HEK293 (cell line): ENCODE data around the gene INHBA.

Experiments
- HOXD13 ChIP-seq: sonication (generic); formaldehyde crosslinking; IDR thresholded peaks from 2 replicates; pipeline ENCODE4 v1.8.0; 2022; ENCODE audit warnings: missing genetic modification reagents, borderline replicate concordance
- INSM2 ChIP-seq: fragments of 450-650 bp; formaldehyde crosslinking; IDR thresholded peaks from 2 replicates; pipeline ENCODE4 v1.5.1; 2016; ENCODE audit warnings: missing biosample characterization, missing genetic modification characterization
- PRDM1 ChIP-seq: fragments of 450-650 bp; formaldehyde crosslinking; IDR thresholded peaks from 2 replicates; pipeline ENCODE4; 2016; ENCODE audit warnings: missing biosample characterization, missing genetic modification characterization
- SP3 ChIP-seq: fragments of 450-650 bp; formaldehyde crosslinking; IDR thresholded peaks from 2 replicates; pipeline ENCODE4 v1.5.1; 2016; ENCODE audit warnings: missing biosample characterization, missing genetic modification characterization
- YY1 ChIP-seq: fragments of 450-650 bp; formaldehyde crosslinking; IDR thresholded peaks from 2 replicates; pipeline ENCODE4 v1.5.1; 2018; ENCODE audit warnings: missing biosample characterization, missing genetic modification characterization
- ZBTB26 ChIP-seq: fragments of 450-650 bp; formaldehyde crosslinking; optimal IDR thresholded peaks from 2 replicates; pipeline ENCODE3; 2016; ENCODE audit warnings: missing biosample characterization, mild to moderate bottlenecking, missing genetic modification characterization
- ZBTB49 ChIP-seq: fragments of 450-650 bp; formaldehyde crosslinking; IDR thresholded peaks from 2 replicates; pipeline ENCODE4 v1.5.1; 2016; ENCODE audit warnings: missing biosample characterization, missing genetic modification characterization, low read depth
- ZNF112 ChIP-seq: fragments of 450-650 bp; formaldehyde crosslinking; IDR thresholded peaks from 2 replicates; pipeline ENCODE4 v1.5.0; 2017; ENCODE audit warnings: missing biosample characterization, missing genetic modification characterization
- ZNF23 ChIP-seq: fragments of 450-650 bp; formaldehyde crosslinking; IDR thresholded peaks from 2 replicates; pipeline ENCODE4 v1.5.1; 2016; ENCODE audit warnings: missing biosample characterization, missing genetic modification characterization, borderline replicate concordance
- ZNF280C ChIP-seq: fragments of 450-650 bp; formaldehyde crosslinking; IDR thresholded peaks from 2 replicates; pipeline ENCODE4 v1.5.1; 2016; ENCODE audit warnings: missing biosample characterization, missing genetic modification characterization
- ZNF335 ChIP-seq: fragments of 450-650 bp; formaldehyde crosslinking; conservative IDR thresholded peaks from 2 replicates; pipeline ENCODE4 v1.5.1; 2016; ENCODE audit warnings: missing biosample characterization, missing genetic modification characterization
- ZNF366 ChIP-seq: fragments of 450-650 bp; formaldehyde crosslinking; conservative IDR thresholded peaks from 2 replicates; pipeline ENCODE4 v1.5.1; 2016; ENCODE audit warnings: missing biosample characterization, missing genetic modification characterization
- ZNF416 ChIP-seq: fragments of 450-650 bp; formaldehyde crosslinking; IDR thresholded peaks from 2 replicates; pipeline ENCODE4 v1.5.1; 2016; ENCODE audit warnings: missing biosample characterization, missing genetic modification characterization
- ZNF423 ChIP-seq: fragments of 450-650 bp; formaldehyde crosslinking; IDR thresholded peaks from 2 replicates; pipeline ENCODE4 v1.5.1; 2016; ENCODE audit warnings: missing biosample characterization, missing genetic modification characterization
- ZNF548 ChIP-seq: fragments of 450-650 bp; formaldehyde crosslinking; IDR thresholded peaks from 2 replicates; pipeline ENCODE4 v1.5.1; 2016; ENCODE audit warnings: missing biosample characterization, missing genetic modification characterization
- ZNF571 ChIP-seq: fragments of 450-650 bp; formaldehyde crosslinking; IDR thresholded peaks from 2 replicates; pipeline ENCODE4 v1.5.0; 2017; ENCODE audit warnings: missing biosample characterization, missing genetic modification characterization
- ZNF585B ChIP-seq: fragments of 450-650 bp; formaldehyde crosslinking; IDR thresholded peaks from 2 replicates; pipeline ENCODE4 v1.5.1; 2016; ENCODE audit warnings: missing biosample characterization, missing genetic modification characterization
- ZNF626 ChIP-seq: fragments of 450-650 bp; sonication (Bioruptor Pico); formaldehyde crosslinking; IDR thresholded peaks from 2 replicates; pipeline ENCODE4 v1.5.1; 2018; ENCODE audit warnings: missing biosample characterization, missing genetic modification characterization, inconsistent platforms
- ZNF776 ChIP-seq: fragments of 450-650 bp; formaldehyde crosslinking; IDR thresholded peaks from 2 replicates; pipeline ENCODE4 v1.5.0; 2017; ENCODE audit warnings: missing biosample characterization, missing genetic modification characterization, borderline replicate concordance
- ZNF785 ChIP-seq: fragments of 450-650 bp; formaldehyde crosslinking; IDR thresholded peaks from 2 replicates; pipeline ENCODE4 v1.5.1; 2016; ENCODE audit warnings: missing biosample characterization, missing genetic modification characterization
- ZNF792 ChIP-seq: fragments of 450-650 bp; formaldehyde crosslinking; IDR thresholded peaks from 2 replicates; pipeline ENCODE4 v1.5.1; 2016; ENCODE audit warnings: missing biosample characterization, missing genetic modification characterization
- TF ChIP-seq, protein P1 (sequence below): fragments of 450-650 bp; formaldehyde crosslinking; IDR thresholded peaks from 2 replicates; pipeline ENCODE4 v1.5.1; 2017; ENCODE audit warnings: missing biosample characterization, missing genetic modification characterization
- TF ChIP-seq, protein P2 (sequence below): fragments of 450-650 bp; formaldehyde crosslinking; IDR thresholded peaks from 2 replicates; pipeline ENCODE4 v1.5.1; 2017; ENCODE audit warnings: missing biosample characterization, missing genetic modification characterization
- TF ChIP-seq, protein P3 (sequence below): fragments of 450-650 bp; formaldehyde crosslinking; IDR thresholded peaks from 2 replicates; pipeline ENCODE4 v1.5.1; 2016; ENCODE audit warnings: missing biosample characterization, missing genetic modification characterization, borderline replicate concordance
- TF ChIP-seq, protein P4 (sequence below): fragments of 450-650 bp; formaldehyde crosslinking; IDR thresholded peaks from 2 replicates; pipeline ENCODE4 v1.5.1; 2017; ENCODE audit warnings: missing biosample characterization, mild to moderate bottlenecking, missing genetic modification characterization, moderate library complexity

The INHBA gene

GRCh38 chr7:41709621-41710020 is 6.7 kb upstream of the INHBA start (continued):
- TF ChIP-seq, protein P1, sequence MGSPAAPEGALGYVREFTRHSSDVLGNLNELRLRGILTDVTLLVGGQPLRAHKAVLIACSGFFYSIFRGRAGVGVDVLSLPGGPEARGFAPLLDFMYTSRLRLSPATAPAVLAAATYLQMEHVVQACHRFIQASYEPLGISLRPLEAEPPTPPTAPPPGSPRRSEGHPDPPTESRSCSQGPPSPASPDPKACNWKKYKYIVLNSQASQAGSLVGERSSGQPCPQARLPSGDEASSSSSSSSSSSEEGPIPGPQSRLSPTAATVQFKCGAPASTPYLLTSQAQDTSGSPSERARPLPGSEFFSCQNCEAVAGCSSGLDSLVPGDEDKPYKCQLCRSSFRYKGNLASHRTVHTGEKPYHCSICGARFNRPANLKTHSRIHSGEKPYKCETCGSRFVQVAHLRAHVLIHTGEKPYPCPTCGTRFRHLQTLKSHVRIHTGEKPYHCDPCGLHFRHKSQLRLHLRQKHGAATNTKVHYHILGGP, result no peak
- TF ChIP-seq ZNF585B (tag by site-specific recombination) (no peak), PRDM1 (tag by site-specific recombination) (0 out of 2 replicates have a peak, but pooled peaks have one; percentile 17), ZNF776 (tag by site-specific recombination) (no peak), ZNF626 (tag by site-specific recombination) (no peak), ZNF792 (no peak), ZBTB26 (tag by site-specific recombination) (no peak), ZBTB49 (no peak), YY1 (tag by site-specific recombination) (no peak), ZNF280C (tag by site-specific recombination) (no peak), ZNF571 (no peak), ZNF423 (tag by site-specific recombination) (no peak), ZNF112 (tag by site-specific recombination) (no peak), HOXD13 (CRISPR knock-in tag) (no peak), ZNF366 (tag by site-specific recombination) (peak; percentile 62), ZNF785 (tag by site-specific recombination) (no peak), ZNF23 (tag by site-specific recombination) (no peak), INSM2 (peak; percentile 81), ZNF335 (tag by site-specific recombination) (peak; percentile 38; the same call in 1 of the 2 replicates), SP3 (no peak; the same call in 1 of the 2 replicates), ZNF416 (tag by site-specific recombination) (no peak), ZNF548 (no peak)
- TF ChIP-seq, protein P2, sequence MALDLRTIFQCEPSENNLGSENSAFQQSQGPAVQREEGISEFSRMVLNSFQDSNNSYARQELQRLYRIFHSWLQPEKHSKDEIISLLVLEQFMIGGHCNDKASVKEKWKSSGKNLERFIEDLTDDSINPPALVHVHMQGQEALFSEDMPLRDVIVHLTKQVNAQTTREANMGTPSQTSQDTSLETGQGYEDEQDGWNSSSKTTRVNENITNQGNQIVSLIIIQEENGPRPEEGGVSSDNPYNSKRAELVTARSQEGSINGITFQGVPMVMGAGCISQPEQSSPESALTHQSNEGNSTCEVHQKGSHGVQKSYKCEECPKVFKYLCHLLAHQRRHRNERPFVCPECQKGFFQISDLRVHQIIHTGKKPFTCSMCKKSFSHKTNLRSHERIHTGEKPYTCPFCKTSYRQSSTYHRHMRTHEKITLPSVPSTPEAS, result no peak
- TF ChIP-seq, protein P3, sequence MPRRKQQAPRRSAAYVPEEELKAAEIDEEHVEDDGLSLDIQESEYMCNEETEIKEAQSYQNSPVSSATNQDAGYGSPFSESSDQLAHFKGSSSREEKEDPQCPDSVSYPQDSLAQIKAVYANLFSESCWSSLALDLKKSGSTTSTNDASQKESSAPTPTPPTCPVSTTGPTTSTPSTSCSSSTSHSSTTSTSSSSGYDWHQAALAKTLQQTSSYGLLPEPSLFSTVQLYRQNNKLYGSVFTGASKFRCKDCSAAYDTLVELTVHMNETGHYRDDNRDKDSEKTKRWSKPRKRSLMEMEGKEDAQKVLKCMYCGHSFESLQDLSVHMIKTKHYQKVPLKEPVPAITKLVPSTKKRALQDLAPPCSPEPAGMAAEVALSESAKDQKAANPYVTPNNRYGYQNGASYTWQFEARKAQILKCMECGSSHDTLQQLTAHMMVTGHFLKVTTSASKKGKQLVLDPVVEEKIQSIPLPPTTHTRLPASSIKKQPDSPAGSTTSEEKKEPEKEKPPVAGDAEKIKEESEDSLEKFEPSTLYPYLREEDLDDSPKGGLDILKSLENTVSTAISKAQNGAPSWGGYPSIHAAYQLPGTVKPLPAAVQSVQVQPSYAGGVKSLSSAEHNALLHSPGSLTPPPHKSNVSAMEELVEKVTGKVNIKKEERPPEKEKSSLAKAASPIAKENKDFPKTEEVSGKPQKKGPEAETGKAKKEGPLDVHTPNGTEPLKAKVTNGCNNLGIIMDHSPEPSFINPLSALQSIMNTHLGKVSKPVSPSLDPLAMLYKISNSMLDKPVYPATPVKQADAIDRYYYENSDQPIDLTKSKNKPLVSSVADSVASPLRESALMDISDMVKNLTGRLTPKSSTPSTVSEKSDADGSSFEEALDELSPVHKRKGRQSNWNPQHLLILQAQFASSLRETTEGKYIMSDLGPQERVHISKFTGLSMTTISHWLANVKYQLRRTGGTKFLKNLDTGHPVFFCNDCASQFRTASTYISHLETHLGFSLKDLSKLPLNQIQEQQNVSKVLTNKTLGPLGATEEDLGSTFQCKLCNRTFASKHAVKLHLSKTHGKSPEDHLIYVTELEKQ (tag by site-specific recombination), result no peak
- TF ChIP-seq, protein P4, sequence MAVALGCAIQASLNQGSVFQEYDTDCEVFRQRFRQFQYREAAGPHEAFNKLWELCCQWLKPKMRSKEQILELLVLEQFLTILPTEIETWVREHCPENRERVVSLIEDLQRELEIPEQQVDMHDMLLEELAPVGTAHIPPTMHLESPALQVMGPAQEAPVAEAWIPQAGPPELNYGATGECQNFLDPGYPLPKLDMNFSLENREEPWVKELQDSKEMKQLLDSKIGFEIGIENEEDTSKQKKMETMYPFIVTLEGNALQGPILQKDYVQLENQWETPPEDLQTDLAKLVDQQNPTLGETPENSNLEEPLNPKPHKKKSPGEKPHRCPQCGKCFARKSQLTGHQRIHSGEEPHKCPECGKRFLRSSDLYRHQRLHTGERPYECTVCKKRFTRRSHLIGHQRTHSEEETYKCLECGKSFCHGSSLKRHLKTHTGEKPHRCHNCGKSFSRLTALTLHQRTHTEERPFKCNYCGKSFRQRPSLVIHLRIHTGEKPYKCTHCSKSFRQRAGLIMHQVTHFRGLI (tag by site-specific recombination), result no peak
